PC-3 (cell line): ENCODE measurements around the gene PFN3.

Experiments used
- EZH2 ChIP-seq: fragments of 300-600 bp; sonication (generic); IDR thresholded peaks from one replicate; pipeline ENCODE4 v1.6.1; 2017; ENCODE audit warnings: antibody characterized with exemption, mild to moderate bottlenecking, low read length; ENCODE audit not compliant: unreplicated experiment
- TF ChIP-seq, protein P1 (sequence below): fragments of 300-600 bp; sonication (generic); conservative IDR thresholded peaks from 2 replicates; pipeline ENCODE4 v1.5.1; 2017; ENCODE audit warnings: antibody characterized with exemption, low read depth, mild to moderate bottlenecking, low read length

- TF ChIP-seq EZH2: no peak
- TF ChIP-seq, protein P1, sequence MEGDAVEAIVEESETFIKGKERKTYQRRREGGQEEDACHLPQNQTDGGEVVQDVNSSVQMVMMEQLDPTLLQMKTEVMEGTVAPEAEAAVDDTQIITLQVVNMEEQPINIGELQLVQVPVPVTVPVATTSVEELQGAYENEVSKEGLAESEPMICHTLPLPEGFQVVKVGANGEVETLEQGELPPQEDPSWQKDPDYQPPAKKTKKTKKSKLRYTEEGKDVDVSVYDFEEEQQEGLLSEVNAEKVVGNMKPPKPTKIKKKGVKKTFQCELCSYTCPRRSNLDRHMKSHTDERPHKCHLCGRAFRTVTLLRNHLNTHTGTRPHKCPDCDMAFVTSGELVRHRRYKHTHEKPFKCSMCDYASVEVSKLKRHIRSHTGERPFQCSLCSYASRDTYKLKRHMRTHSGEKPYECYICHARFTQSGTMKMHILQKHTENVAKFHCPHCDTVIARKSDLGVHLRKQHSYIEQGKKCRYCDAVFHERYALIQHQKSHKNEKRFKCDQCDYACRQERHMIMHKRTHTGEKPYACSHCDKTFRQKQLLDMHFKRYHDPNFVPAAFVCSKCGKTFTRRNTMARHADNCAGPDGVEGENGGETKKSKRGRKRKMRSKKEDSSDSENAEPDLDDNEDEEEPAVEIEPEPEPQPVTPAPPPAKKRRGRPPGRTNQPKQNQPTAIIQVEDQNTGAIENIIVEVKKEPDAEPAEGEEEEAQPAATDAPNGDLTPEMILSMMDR: no peak
Observed at GRCh38 chr5:177367323-177367848, 33.1 kb downstream of the PFN3 start.
